D721Med (cell line): ENCODE measurements around the gene PDK1.

Experiments used
- DNase-seq: peaks from one replicate; pipeline ENCODE4 v3.0.0; 2011; ENCODE audit warnings: low spot score; ENCODE audit not compliant: insufficient read length
- FAIRE-seq: peaks from 2 replicates; lab custom pipeline; 2011; peaks lifted over from hg19 to GRCh38; lab: Jason Lieb, UNC
- TF ChIP-seq, protein P1 (sequence below): IDR thresholded peaks from 2 replicates; pipeline ENCODE4 v1.5.1; 2012; ENCODE audit warnings: mild to moderate bottlenecking, control low read depth; ENCODE audit not compliant: insufficient read depth; ENCODE audit errors: missing control alignments

The PDK1 gene

DNA sequence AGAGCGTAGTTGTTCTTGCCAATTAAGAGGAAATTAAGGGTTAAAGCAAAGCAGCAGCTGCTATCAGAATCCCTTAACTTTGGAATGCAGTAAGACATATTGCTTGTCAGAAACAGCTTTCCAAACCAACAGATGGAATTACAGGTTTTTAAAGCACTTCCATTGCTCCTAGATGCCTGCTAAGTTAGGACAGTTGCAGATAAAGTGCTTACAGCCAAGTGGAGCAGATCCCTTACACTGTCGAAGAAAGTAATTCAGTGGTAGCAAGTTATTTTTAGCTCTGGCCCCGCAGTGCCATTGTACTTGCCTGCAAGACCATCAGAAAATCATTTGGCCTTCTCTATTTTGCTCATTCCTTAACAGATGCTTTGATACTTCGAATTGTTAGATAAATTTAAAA is 5.4 kb downstream of the PDK1 start:
- TF ChIP-seq, protein P1, sequence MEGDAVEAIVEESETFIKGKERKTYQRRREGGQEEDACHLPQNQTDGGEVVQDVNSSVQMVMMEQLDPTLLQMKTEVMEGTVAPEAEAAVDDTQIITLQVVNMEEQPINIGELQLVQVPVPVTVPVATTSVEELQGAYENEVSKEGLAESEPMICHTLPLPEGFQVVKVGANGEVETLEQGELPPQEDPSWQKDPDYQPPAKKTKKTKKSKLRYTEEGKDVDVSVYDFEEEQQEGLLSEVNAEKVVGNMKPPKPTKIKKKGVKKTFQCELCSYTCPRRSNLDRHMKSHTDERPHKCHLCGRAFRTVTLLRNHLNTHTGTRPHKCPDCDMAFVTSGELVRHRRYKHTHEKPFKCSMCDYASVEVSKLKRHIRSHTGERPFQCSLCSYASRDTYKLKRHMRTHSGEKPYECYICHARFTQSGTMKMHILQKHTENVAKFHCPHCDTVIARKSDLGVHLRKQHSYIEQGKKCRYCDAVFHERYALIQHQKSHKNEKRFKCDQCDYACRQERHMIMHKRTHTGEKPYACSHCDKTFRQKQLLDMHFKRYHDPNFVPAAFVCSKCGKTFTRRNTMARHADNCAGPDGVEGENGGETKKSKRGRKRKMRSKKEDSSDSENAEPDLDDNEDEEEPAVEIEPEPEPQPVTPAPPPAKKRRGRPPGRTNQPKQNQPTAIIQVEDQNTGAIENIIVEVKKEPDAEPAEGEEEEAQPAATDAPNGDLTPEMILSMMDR: no peak
- FAIRE-seq (no peak), DNase-seq (no peak)

DNA sequence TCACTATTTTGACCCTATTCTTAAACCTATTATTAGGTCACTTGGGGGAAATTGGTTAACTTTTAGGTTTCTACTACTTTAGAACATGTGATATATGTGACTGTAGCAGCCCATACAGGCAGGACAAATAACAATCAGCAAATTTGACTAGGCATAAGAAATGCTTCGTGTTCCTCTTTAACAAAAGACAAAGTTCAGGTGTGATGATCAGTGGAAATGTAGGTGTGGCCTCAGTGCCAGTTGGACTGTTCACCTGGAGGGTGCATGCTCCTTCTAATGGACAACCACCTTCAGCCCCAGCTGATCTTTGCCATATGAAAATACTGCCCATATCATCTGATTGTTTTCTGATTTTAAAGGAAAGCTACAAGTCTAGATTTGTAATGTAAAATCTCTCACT is 6.4 kb downstream of the PDK1 start:
- DNase-seq (no peak), FAIRE-seq (no peak)
- TF ChIP-seq, protein P1: no peak

DNA sequence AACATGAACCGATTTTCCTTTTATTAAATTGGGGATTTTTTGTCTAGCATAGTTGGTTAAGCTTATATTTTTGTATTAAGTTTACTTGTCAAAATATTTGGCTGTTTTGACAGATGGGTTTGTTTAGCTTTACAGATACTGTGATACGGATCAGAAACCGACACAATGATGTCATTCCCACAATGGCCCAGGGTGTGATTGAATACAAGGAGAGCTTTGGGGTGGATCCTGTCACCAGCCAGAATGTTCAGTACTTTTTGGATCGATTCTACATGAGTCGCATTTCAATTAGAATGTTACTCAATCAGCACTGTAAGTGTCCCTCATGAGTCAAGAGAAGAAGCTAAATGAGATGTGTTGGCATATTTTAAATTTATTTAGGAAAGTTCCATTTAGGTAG is 8.5 kb downstream of the PDK1 start:
- FAIRE-seq (no peak), DNase-seq (no peak)
- TF ChIP-seq, protein P1: no peak

DNA sequence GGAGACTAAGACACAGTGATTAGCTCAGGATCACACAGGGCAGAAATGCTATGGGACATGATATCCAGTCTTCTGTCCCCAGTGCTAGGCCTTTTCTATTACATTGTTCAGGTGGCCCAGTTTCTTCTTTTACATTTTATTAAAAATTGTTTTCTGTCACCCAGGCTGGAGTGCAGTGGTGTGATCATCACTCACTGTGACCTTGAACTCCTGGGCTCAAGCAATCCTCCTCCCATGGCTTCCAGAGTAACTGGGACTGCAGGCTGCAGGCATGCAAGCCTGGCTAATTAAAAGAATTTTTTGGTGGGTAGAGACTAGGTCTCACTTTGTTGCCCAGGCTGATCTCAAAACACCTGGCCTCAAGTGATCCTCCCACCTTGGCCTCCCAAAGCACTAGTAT is 15.4 kb downstream of the PDK1 start:
- TF ChIP-seq, protein P1: no peak
- DNase-seq (no peak), FAIRE-seq (no peak)

DNA sequence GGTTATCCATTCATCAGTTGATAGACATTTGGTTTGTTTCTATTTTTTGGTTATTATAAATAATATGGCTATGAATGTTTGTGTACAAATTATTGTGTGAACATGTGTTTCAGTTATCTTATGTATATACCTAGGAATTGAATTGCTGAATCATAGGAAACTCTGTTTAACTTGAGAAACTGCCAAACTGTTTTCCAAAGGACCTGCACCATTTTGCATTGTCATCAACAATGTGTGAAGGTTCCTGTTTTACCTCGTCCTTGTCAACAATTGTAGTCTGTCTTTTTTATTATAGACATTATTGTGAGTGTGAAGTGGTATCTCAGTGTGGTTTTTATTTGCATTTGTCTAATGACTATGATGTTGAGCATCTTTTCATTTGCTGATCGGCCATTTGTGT is 17.1 kb downstream of the PDK1 start:
- no peak for DNase-seq
- TF ChIP-seq, protein P1: no peak
- no peak for FAIRE-seq

DNA sequence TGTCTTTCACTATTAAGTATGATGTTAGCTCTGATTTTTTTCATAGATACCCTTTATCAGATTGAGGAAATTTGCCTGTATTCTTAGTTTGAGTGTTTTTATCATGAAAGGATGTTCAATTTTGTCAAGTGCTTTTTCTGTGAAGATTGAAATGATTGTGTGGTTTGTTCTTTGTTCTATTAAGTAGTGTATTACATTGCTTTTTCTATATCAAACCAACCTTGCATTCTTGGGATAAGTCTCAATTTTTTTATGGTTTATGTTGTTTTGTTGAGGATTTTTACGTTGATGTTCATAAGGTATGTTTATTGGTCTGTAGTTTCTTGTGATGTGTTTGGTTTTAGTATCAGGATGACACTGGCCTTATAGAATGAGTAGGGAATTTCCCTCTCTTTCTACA is 19.1 kb downstream of the PDK1 start:
- TF ChIP-seq, protein P1: no peak
- DNase-seq (no peak), FAIRE-seq (peak; percentile 69)

DNA sequence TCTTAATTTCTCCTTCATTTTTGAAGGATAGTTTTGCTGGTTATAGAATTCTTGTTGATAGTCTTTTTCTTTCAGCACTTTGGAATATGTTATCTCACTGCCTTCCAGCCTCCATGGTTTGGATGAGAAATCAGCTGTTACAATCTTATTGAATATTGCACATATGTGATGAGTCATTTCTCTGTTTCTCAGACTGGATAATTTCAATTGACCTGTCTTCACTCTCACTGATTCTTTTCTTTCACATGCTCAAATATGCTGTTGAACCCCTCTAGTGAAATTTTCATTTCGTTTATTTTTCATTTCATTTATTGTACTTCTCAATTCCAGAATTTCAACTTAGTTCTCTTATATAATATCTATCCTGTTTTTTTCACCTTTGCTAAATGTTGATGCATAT is 22.2 kb downstream of the PDK1 start:
- no peak for FAIRE-seq
- TF ChIP-seq, protein P1: no peak
- no peak for DNase-seq
